Hepatocyte (in vitro differentiated cells): ENCODE measurements around the gene ERCC6L2. TPM values are rescaled to one million over a fixed set of nuclear protein-coding genes. Genes with fewer than 3 reads are reported as not detected.
A peak's percentile ranks its signal among the peaks of the same experiment; 100 is the strongest.

ENCODE experiments used
- DNase-seq: peaks from one replicate; pipeline ENCODE4 v3.0.0-alpha.2; 2016; ENCODE audit warnings: low spot score
- H2AFZ ChIP-seq: fragments of 200-600 bp; sonication (generic); 2 replicates; pipeline ENCODE4 v1.6.0; 2016; ENCODE audit warnings: antibody characterized with exemption, mild to moderate bottlenecking
- H3K27ac ChIP-seq: fragments of 200-600 bp; sonication (generic); 2 replicates; pipeline ENCODE4 v1.5.1; 2016; ENCODE audit warnings: mild to moderate bottlenecking
- H3K27me3 ChIP-seq: fragments of 200-600 bp; sonication (generic); 2 replicates; pipeline ENCODE4 v1.6.1; 2016
- H3K36me3 ChIP-seq: fragments of 200-600 bp; sonication (generic); replicated peaks from 2 replicates; pipeline ENCODE4 v1.5.1; 2016; ENCODE audit warnings: low read depth; ENCODE audit not compliant: insufficient read depth
- H3K4me1 ChIP-seq: fragments of 200-600 bp; sonication (generic); 2 replicates; pipeline ENCODE4 v1.5.1; 2016; ENCODE audit warnings: mild to moderate bottlenecking, moderate library complexity; ENCODE audit not compliant: insufficient read depth
- H3K4me2 ChIP-seq: fragments of 200-600 bp; sonication (generic); 2 replicates; pipeline ENCODE4 v1.6.0; 2016
- H3K4me3 ChIP-seq: fragments of 200-600 bp; sonication (generic); 2 replicates; pipeline ENCODE4 v1.5.1; 2016; ENCODE audit warnings: mild to moderate bottlenecking
- H3K79me2 ChIP-seq: fragments of 200-600 bp; sonication (generic); 2 replicates; pipeline ENCODE4 v1.6.0; 2017; ENCODE audit warnings: mild to moderate bottlenecking
- H3K9me2 ChIP-seq: fragments of 200-600 bp; sonication (generic); replicated peaks from 2 replicates; pipeline ENCODE4 v1.6.0; 2017; ENCODE audit warnings: mild to moderate bottlenecking; ENCODE audit not compliant: insufficient read depth
- H3K9me3 ChIP-seq: fragments of 200-600 bp; sonication (generic); 2 replicates; pipeline ENCODE4 v1.5.1; 2016; ENCODE audit warnings: low read depth, mild to moderate bottlenecking
- H4K20me1 ChIP-seq: fragments of 200-600 bp; sonication (generic); 2 replicates; pipeline ENCODE4 v1.6.0; 2016; ENCODE audit warnings: mild to moderate bottlenecking; ENCODE audit not compliant: insufficient read depth, poor library complexity, severe bottlenecking
- EZH2 ChIP-seq: fragments of 200-600 bp; sonication (generic); IDR thresholded peaks from 2 replicates; pipeline ENCODE4 v1.6.1; 2016; ENCODE audit warnings: antibody characterized with exemption, mild to moderate bottlenecking, borderline replicate concordance
- EZH2phosphoT487 ChIP-seq: fragments of 200-600 bp; sonication (generic); IDR thresholded peaks from one replicate; pipeline ENCODE4 v1.6.1; 2018; ENCODE audit warnings: antibody characterized with exemption, mild to moderate bottlenecking, low read depth, moderate library complexity; ENCODE audit not compliant: unreplicated experiment, severe bottlenecking
- WGBS: methylation state at CpG from one replicate; pipeline ENCODE4 v1.1.6; 2016; ENCODE audit warnings: low lambda C conversion rate; ENCODE audit errors: missing lambda C conversion rate; 5-methylcytosine and 5-hydroxymethylcytosine counted together
- polyA plus RNA-seq: library from polyadenylated mRNA; unstranded; fragments of >200 nt; fragmentation: Nextera tagmentation; extraction: Ambion mirVana; gene quantifications from 2 replicates; pipeline ENCODE4 v1.2.1, GENCODE V29; 2016
- total RNA-seq: library from RNA; depleted of rRNA; stranded (reverse); fragments of >200 nt; gene quantifications from 2 replicates; pipeline ENCODE4 v1.2.3, GENCODE V29; 2014
- TF ChIP-seq, protein P1 (sequence below): fragments of 200-600 bp; sonication (generic); IDR thresholded peaks from 2 replicates; pipeline ENCODE4 v1.5.1; 2016; ENCODE audit warnings: antibody characterized with exemption, mild to moderate bottlenecking; ENCODE audit not compliant: poor library complexity

Gene ERCC6L2
- total and polyA plus RNA-seq, 2 experiments from 2014 or later = 17.6 to 55.7 TPM

DNA sequence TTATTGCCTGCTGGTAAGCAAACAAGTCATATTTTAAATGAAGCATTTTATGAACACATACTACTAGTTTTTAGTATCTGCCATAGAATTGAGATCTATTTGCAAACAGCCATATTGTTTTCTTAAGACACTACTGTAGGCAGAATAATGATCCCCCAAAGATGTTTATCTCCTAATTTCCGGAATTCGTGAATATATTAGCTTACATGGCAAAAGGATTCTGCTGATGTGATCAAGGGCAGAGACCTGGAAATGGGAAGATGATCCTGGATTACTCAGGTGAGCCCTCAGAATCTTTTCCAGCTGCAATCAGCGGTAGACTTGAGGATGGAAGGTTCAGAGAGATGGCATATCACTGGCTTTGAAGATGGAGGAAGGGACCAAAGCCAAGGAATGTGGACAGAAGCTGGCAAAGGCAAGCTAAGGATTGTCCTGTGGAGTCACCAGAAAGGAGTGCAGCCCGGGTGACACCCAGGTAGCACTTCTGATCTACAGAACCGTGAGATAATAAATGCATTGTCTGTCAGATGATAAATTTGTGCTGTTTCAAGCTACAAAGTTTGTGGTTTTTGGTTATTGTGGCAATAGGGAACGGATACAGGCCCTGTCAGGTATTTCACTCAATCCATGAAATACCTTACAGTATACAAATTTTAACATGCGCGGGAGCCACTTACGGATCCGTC, 1.0 kb upstream of the ERCC6L2 start:
- no peaks in the 10 kb centered on the region for H3K9me2 ChIP-seq
- H4K20me1 ChIP-seq = no peaks in the 10 kb centered on the region
- 16% methylated on average over 10 of the region's 10 CpGs for WGBS
- peaks cover 15% of the 10 kb centered on the region for H3K4me1 ChIP-seq
- H3K4me2 ChIP-seq = peak overlapping the region; percentile 95
- H3K27me3 ChIP-seq = no peaks in the 10 kb centered on the region
- no peak overlapping the region for H3K27ac ChIP-seq
- H3K79me2 ChIP-seq = peaks cover 28% of the 10 kb centered on the region
- no peak for TF ChIP-seq EZH2phosphoT487
- TF ChIP-seq, protein P1, sequence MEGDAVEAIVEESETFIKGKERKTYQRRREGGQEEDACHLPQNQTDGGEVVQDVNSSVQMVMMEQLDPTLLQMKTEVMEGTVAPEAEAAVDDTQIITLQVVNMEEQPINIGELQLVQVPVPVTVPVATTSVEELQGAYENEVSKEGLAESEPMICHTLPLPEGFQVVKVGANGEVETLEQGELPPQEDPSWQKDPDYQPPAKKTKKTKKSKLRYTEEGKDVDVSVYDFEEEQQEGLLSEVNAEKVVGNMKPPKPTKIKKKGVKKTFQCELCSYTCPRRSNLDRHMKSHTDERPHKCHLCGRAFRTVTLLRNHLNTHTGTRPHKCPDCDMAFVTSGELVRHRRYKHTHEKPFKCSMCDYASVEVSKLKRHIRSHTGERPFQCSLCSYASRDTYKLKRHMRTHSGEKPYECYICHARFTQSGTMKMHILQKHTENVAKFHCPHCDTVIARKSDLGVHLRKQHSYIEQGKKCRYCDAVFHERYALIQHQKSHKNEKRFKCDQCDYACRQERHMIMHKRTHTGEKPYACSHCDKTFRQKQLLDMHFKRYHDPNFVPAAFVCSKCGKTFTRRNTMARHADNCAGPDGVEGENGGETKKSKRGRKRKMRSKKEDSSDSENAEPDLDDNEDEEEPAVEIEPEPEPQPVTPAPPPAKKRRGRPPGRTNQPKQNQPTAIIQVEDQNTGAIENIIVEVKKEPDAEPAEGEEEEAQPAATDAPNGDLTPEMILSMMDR = no peak
- no peak for TF ChIP-seq EZH2
- no peaks in the 10 kb centered on the region for H3K36me3 ChIP-seq
- DNase-seq = no peak
- no peaks in the 10 kb centered on the region for H3K9me3 ChIP-seq
- H2AFZ ChIP-seq = peak overlapping the region; percentile 69
- H3K4me3 ChIP-seq = peak overlapping the region; percentile 49

DNA sequence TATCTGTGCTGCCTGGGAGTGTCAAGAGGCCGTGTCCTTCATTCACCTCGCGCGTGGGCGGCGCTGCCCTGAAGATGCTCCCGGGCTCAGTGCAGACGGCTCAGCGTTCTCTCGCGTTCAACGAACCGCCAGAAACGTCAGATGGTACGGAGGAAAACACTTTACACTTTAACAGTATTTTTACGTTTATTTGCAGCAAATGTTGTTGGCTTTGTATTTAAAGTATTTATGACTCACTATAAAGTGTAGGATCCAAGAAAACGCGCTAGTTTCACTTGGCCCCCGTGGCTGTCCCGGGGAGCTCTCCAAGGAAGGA, 544 bp upstream of the ERCC6L2 start:
- Histone ChIP-seq H3K4me3 (peak overlapping the region; percentile 49), H3K4me2 (peak overlapping the region; percentile 95), H4K20me1 (no peaks in the 10 kb centered on the region), H2AFZ (peak overlapping the region; percentile 69), H3K79me2 (peaks cover 33% of the 10 kb centered on the region), H3K9me2 (no peaks in the 10 kb centered on the region), H3K4me1 (peaks cover 15% of the 10 kb centered on the region), H3K36me3 (no peaks in the 10 kb centered on the region), H3K9me3 (no peaks in the 10 kb centered on the region), H3K27ac (no peak overlapping the region), H3K27me3 (no peaks in the 10 kb centered on the region)
- WGBS = 1% methylated on average over 20 of the region's 20 CpGs
- peak; percentile 82 for DNase-seq
- TF ChIP-seq EZH2 = no peak
- TF ChIP-seq, protein P1 = no peak
- TF ChIP-seq EZH2phosphoT487 = no peak

DNA sequence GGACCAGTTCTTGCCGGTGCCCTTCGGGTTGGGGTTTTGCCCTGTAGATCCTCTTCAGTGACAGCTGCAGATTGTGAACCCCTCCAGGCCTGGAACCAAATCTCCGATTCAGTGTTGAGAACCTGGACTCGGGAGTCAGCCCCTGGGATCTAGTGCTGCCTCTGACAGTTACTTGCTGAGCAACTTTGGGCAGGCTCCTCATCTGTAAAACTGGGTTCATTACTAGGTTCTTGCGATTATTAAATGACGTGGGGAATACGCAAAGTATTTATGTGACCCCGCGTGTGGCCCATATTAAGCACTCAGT, 600 bp downstream of the ERCC6L2 start:
- H3K9me2 ChIP-seq = no peaks in the 10 kb centered on the region
- no peak overlapping the region for H3K4me2 ChIP-seq
- no peak overlapping the region for H3K4me3 ChIP-seq
- TF ChIP-seq EZH2phosphoT487 = no peak
- TF ChIP-seq, protein P1 = no peak
- no peak for TF ChIP-seq EZH2
- H2AFZ ChIP-seq = peak overlapping the region; percentile 41
- DNase-seq = no peak
- WGBS = 1% methylated on average over 9 of the region's 9 CpGs
- peaks cover 44% of the 10 kb centered on the region for H3K79me2 ChIP-seq
- H3K9me3 ChIP-seq = no peaks in the 10 kb centered on the region
- H4K20me1 ChIP-seq = no peaks in the 10 kb centered on the region
- no peaks in the 10 kb centered on the region for H3K27me3 ChIP-seq
- no peaks in the 10 kb centered on the region for H3K36me3 ChIP-seq
- no peak overlapping the region for H3K27ac ChIP-seq
- peaks cover 15% of the 10 kb centered on the region for H3K4me1 ChIP-seq
